NCI-H345 (cell line): ENCODE data around the gene TMEM252.

Source experiments
- DNase-seq: peaks from one replicate; lab custom pipeline; 2025; lab: John Stamatoyannopoulos, UW

The TMEM252 gene

DNA sequence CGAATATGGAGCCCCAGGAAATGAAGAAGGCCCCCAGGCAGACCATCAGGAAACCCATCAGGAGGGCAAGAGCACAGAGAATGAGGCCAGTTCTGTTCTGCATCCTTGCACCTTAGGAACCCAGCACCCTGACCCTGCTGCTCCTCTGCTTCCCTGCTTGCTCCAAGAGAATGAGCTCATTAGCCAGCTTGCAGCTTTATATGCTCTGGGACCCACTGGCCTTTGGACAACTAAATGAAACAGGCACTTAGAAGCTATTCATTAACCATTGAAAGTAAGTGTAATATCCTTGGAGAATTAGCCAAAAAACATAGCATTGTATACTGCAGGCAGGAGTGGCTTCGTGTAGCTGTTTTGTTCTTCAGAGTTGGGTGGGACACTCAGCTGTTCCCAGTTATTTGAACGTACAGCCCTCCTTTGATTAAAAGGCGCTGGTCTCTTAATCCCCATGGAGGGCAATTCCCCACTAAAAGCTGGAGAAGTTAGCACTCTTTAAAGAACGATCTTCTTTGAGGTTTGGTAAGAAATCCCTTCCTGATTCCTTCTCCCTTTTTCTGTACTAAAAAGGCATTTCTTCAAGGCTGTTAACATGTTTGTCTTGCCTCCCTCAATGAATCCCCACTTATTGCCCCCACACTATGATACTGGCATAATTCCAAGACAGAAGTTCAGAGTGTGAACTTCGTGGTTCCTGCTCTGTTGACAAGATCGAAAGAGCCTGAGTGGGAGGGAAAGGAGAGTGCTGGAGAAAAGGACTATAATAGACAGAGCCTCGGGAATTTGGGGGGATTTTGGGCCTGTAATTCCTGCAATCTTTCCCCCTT lies at the start of gene TMEM252:
Gene TMEM252, minus strand, starts transcription at position 172 of the 824 bp plus-strand sequence. Its CDS starts 69 bp downstream, at position 103.
- DNase-seq: no peak

DNA sequence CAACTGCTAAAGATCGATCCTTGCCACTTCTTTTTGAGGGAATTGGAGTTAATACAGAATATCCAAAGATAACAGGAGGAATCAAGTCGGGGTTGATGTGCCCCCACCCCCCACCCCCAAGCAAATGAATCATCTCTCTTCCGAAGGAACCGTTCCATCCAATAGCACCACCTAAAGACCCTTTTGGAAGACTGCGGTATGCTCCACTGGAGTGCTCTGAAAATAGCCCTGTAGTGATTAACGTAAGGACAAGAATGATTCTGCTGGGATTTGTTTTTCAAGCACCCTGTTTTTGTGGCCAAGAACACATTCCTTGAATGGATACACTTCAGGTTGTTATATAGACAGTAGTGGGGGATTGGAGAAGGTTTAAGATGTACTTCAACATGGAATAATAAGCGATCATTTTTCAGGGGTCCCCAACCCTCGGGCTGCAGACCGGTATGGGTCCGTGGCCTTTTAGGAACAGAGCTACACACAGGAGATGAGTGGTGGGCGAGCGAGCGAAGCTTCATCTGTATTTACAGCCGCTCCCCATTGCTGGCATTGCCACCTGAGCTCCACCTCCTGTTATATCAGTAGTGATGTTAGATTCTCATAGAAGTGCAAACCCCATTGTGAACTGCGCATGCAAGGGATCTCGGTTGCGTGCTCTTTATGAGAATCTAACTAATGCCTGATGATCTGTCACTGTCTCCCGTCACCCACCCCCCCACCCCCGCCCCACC lies 44.5 kb upstream of the TMEM252 start:
- DNase-seq: no peak

DNA sequence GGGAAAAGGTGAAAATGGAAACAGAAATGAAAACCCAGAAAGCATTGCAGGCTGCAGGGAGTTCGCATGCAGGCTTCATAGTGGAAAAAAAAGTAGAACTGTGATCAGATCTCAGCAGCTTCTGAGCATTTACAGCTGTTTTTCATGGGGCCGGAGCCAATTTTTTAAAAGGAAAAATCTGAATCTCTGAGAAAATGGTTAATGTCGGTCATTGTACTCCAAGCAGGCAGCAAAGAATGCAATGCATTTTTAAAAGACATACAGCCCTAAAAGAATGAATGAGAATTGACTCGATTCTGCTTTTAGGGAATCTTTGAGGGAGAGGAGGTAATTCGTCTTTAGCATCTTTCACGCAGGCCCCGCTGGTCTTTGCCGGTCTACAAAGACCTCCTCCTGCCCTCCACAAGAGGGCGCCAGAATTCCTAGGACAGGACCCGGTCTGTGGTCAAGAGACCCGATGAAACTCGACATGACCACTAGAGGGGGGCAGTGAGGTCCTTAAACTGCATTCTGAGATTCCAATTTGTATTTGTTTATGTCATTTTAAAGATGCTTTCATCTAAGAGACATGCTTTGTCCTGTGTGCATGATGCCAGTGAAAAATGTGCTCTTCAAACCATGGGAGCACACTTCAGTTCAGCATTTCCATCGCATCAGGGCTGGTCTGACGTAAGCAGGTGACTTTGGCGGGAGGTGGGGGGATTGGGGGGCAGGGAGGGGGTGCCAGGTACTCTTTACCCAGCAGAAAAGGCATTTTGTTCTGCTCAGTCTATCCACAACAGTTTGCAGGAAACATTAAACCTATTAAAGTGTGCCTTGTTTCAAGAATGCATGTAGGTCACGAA lies 43.7 kb upstream of the TMEM252 start:
- DNase-seq: peak; percentile 80

GRCh38 chr9:68581696-68582095 lies 41.0 kb upstream of the TMEM252 start:
- DNase-seq: no peak

GRCh38 chr9:68577774-68578591 lies 37.3 kb upstream of the TMEM252 start:
- no peak for DNase-seq

DNA sequence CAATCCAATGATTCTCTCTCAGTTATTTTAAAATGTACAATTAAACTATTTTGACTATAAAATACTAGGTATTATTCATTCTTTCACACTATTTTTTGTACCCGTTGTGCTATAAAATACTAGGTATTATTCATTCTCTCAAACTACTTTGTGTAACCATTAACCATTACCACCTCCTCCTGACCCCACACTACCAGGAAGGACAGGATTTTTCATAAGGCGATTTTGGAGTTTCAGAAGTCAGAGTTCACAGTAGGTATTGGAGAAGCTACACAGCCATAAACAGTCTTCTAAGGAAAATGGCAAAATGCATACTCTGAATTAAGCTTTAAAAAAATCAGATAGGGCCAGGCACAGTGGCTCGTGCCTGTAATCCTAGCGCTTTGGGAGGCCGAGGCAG lies 35.1 kb upstream of the TMEM252 start:
- no peak for DNase-seq

DNA sequence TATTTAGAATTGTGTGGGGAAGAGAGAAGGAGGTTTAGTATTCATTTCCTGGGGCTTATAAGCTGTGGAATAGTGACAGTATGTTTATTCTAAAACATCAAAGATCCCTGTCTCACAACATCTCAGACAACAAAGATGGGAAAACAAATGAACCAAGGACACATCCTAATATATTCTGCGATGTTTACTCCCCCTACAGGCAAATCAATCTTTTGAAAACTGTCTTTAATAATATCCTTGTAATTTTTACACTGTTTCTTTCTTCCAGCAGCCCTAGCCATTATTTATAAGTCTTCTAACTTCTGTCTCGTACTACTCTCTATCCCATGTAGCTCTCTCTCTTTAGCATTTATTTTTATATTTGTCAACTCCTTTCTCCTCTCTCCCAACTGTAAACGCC lies 33.5 kb upstream of the TMEM252 start:
- no peak for DNase-seq

GRCh38 chr9:68567565-68567964 lies 26.9 kb upstream of the TMEM252 start:
- DNase-seq: no peak

DNA sequence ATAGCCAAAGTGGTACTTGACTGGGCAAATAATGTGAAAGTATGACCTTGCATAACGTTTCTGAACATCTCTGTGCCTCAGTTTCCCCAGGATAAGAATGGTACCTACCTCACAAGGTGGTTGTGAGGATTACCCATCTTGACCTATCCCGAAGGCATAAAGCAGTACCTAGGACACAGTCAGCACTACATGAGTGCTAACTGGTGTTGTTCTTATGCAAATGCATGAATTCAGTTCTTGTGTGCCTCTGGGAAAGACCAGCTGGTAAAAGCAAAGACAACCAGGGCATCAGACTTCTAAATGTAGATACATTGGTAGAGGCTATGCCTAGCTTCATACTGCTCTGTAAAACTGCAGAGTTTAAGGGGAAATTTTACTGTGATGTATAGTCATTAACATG lies 21.8 kb upstream of the TMEM252 start:
- DNase-seq: no peak

- DNase-seq: no peak
These were observed 19.6 kb upstream of the TMEM252 start for GRCh38 chr9:68560071-68560844.

- no peak for DNase-seq
These were observed 17.9 kb upstream of the TMEM252 start for GRCh38 chr9:68558545-68558944.

- DNase-seq: no peak
These were observed 14.9 kb upstream of the TMEM252 start for GRCh38 chr9:68555437-68556150.

- DNase-seq: no peak
These were observed 12.2 kb upstream of the TMEM252 start for GRCh38 chr9:68552700-68553476.

DNA sequence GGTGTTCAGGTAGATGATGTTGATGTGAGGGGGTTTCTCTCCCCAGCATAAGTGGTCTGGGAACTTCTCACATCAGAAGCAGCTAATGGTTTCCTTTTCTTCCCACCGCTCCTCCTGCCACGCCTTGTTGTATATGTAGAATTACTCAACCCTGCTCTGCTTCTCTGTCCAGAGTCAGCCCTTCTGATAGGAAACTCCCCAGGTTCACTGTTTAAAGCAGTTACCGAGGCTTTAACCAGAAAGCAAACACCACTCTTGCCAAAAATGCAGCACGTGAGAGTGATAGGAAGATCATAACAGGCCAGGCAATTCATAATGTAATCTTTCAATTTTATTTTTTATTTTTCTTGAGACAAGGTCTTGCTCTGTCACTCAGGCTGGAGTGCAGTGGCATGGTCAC lies 10.5 kb upstream of the TMEM252 start:
- no peak for DNase-seq

DNA sequence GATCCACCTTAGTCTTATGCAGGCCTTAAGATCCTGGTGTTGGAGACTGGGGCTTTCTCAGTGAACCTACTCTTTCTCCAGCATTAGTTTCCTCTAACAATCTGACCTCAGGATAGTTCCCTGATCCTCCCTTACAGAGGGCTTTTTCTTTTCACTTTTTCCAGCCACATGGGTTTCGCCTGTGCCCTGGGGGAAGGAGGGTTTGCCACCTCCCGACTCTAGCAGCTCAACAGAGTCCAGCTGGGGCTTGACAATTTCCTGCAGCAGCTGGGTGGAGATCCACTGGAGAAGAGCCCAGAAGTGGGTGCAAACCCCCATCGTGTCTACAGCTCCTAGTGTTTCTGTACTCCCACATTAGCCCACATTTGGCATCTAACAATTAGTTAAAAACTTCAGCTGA lies 7.6 kb upstream of the TMEM252 start:
- DNase-seq: no peak

GRCh38 chr9:68547417-68547816 lies 6.7 kb upstream of the TMEM252 start:
- no peak for DNase-seq

- DNase-seq: no peak
These were observed 6.1 kb upstream of the TMEM252 start for GRCh38 chr9:68546596-68547390.

DNA sequence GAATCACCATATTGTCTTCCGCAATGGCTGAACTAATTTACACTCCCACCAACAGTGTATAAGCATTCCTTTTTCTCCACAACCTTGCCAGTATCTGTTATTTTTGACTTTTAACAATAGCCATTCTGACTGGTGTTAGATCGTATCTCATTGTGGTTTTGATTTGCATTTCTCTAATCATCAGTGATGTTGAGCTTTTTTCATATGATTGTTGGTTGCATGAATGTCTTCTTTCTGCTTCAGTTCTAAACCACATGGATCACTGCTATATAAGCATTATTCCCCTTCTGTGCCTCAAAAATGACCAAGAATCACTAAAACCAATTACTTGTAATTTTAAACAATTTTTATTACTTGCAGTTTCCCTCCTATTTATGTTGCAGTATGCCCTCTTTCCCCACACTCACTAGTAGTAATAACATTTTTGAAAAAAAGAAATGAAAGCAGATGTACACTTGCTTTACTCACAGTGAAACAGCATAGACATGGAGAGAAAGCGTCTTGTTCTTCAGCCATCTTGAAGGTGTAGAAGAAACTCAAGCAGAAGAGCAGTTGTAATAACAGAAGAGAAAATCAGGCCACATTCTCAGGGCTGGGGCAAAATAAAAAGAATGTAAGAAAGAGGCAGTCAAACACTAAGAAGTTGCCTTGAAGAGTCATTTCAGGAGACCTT lies 4.5 kb upstream of the TMEM252 start:
- no peak for DNase-seq
